HL-60 (cell line): Measurements from ENCODE around the gene CD300LF.

Experiments
- DNase-seq, 2 experiments: peaks; one replicate each; pipeline ENCODE4 v3.0.0-alpha.2; 2010 to 2020; ENCODE audit warnings: low read depth in 1 of 2, low spot score in 1 of 2
- H3K27ac ChIP-seq: fragments of 250-450 bp; sonication (Bioruptor Pico); replicated peaks from 2 replicates; pipeline ENCODE4 v1.5.1; 2020; ENCODE audit warnings: mild to moderate bottlenecking, moderate library complexity
- H3K27me3 ChIP-seq: fragments of 250-450 bp; sonication (Bioruptor Pico); 2 replicates; pipeline ENCODE4 v1.5.1; 2021; ENCODE audit warnings: mild to moderate bottlenecking, moderate library complexity; ENCODE audit not compliant: insufficient read depth, poor library complexity, severe bottlenecking
- H3K4me3 ChIP-seq: replicated peaks from 2 replicates; pipeline ENCODE4 v1.5.1; 2011; ENCODE audit warnings: mild to moderate bottlenecking, control low read depth, low read length; ENCODE audit not compliant: insufficient read depth
- CTCF ChIP-seq: IDR thresholded peaks from one replicate; pipeline ENCODE4 v1.5.1; 2011; ENCODE audit warnings: low read length, control low read depth, inconsistent platforms; ENCODE audit not compliant: insufficient read depth
- GABPA ChIP-seq: IDR thresholded peaks from 2 replicates; pipeline ENCODE4 v1.6.1; 2012; ENCODE audit warnings: low read depth
- POLR2AphosphoS5 ChIP-seq: IDR thresholded peaks from 2 replicates; pipeline ENCODE4 v1.6.1; 2012; ENCODE audit warnings: low read depth
- REST ChIP-seq: IDR thresholded peaks from 2 replicates; pipeline ENCODE4 v1.6.1; 2012; ENCODE audit warnings: low read depth; ENCODE audit not compliant: insufficient replicate concordance
- SPI1 ChIP-seq: IDR thresholded peaks from 2 replicates; pipeline ENCODE4 v1.6.1; 2012; ENCODE audit warnings: low read depth, mild to moderate bottlenecking, borderline replicate concordance

The CD300LF gene

GRCh38 chr17:74720506-74720905 is 7.8 kb upstream of the CD300LF start:
- no peak for DNase-seq
- TF ChIP-seq POLR2AphosphoS5 (no peak), SPI1 (no peak), REST (no peak), CTCF (no peak), GABPA (no peak)
- Histone ChIP-seq H3K27ac (no peak overlapping the region), H3K4me3 (no peak overlapping the region), H3K27me3 (no peaks in the 10 kb centered on the region)

- no peak for DNase-seq
- TF ChIP-seq CTCF (no peak), POLR2AphosphoS5 (no peak), REST (no peak), GABPA (no peak), SPI1 (no peak)
- Histone ChIP-seq H3K27ac (no peak overlapping the region), H3K4me3 (no peak overlapping the region), H3K27me3 (no peaks in the 10 kb centered on the region)
These were observed 2.4 kb upstream of the CD300LF start for GRCh38 chr17:74715144-74715543.

GRCh38 chr17:74713171-74713755 is 540 bp upstream of the CD300LF start:
- Histone ChIP-seq H3K4me3 (no peak overlapping the region), H3K27ac (peak overlapping the region; percentile 94), H3K27me3 (no peaks in the 10 kb centered on the region)
- DNase-seq = peak in 1 of 2 experiments; percentile 87
- TF ChIP-seq POLR2AphosphoS5 (no peak), CTCF (no peak), GABPA (no peak), REST (peak; percentile 38), SPI1 (no peak)
